Epithelial cell of proximal tubule (primary cell): Measurements from ENCODE around the gene RASSF7. TPM values are rescaled to one million over a fixed set of nuclear protein-coding genes. Genes with fewer than 3 reads are reported as not detected.

Experiments
- DNase-seq: peaks from one replicate; pipeline ENCODE4 v3.0.0-alpha.2; 2011; ENCODE audit warnings: low read depth
- H3K4me3 ChIP-seq: 2 replicates; pipeline ENCODE4 v1.5.1; 2011; ENCODE audit warnings: low read depth, mild to moderate bottlenecking, low read length
- total RNA-seq: library from RNA; depleted of rRNA; stranded (reverse); fragments of >200 nt; gene quantifications from 2 replicates; pipeline ENCODE4 v1.2.3, GENCODE V29; 2015
- TF ChIP-seq, protein P1 (sequence below): conservative IDR thresholded peaks from 2 replicates; pipeline ENCODE4 v1.5.1; 2012; ENCODE audit warnings: low read depth, mild to moderate bottlenecking, low read length

Gene RASSF7
- total RNA-seq, 1 donor from 2014 or later, result 154 TPM

DNA sequence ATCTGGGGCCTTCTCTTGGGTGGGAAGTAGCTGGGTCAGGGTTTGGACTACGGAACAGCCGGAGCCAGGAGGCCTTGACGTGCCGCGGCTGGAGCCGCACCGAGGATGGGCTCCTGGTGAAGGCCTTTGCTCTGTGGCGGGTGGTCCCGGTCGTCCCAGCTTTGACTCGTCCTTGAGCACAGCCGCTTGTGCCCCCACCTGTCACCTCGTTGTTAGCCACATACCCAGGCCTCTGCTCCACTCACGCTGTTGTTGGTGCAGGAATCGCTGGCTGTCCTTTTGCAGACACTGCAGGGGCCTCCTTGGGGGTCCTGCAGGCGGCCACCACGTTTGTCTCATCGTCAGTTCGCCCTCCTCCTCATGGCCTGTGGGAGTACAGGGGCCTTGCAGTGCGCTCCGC lies 32.6 kb downstream of the RASSF7 start:
- H3K4me3 ChIP-seq, result no peak overlapping the region
- TF ChIP-seq, protein P1, sequence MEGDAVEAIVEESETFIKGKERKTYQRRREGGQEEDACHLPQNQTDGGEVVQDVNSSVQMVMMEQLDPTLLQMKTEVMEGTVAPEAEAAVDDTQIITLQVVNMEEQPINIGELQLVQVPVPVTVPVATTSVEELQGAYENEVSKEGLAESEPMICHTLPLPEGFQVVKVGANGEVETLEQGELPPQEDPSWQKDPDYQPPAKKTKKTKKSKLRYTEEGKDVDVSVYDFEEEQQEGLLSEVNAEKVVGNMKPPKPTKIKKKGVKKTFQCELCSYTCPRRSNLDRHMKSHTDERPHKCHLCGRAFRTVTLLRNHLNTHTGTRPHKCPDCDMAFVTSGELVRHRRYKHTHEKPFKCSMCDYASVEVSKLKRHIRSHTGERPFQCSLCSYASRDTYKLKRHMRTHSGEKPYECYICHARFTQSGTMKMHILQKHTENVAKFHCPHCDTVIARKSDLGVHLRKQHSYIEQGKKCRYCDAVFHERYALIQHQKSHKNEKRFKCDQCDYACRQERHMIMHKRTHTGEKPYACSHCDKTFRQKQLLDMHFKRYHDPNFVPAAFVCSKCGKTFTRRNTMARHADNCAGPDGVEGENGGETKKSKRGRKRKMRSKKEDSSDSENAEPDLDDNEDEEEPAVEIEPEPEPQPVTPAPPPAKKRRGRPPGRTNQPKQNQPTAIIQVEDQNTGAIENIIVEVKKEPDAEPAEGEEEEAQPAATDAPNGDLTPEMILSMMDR, result no peak
- no peak for DNase-seq

DNA sequence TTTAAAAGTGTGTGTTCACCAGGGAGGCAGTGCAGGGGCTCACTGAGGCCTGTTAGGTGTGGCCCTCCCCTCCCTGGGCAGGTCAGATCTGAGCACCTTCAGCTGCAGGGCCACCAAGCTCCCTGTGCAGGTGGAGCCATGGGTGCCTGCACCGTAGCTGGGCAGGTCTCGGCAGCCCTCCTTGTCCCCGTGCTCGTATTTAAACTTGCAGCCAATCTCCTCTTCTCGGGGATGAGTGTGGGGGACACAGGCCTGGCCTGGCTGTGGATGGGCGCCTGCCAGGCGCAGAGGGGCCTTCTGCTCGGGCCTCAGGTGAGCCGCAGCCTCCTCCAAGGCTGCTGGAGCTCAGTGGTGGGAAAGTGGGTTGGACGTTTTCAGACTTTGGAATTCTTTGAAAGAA lies 34.6 kb downstream of the RASSF7 start:
- no peak overlapping the region for H3K4me3 ChIP-seq
- TF ChIP-seq, protein P1, result no peak

DNA sequence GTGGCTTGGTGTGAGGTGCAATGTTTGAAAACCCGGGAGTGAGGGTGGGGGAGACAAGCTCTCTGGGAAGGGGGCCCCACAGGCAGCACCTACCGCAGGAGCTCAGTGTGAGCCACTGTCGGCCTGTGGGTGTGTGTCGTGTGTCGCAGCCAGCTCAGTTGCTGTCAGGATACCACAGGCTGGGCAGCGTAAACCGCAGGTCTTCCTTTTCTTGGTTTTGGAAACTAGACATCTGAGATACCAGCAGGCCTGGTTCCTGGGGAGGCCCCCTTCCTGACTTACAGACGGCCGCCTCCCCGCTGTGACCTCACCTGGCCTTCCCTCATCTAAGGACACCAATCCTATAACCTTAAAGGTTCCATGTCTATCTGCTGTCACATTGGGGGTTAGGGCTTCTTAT lies 35.6 kb downstream of the RASSF7 start:
- DNase-seq, result no peak
- TF ChIP-seq, protein P1, result no peak
- H3K4me3 ChIP-seq, result no peak overlapping the region

More for the DNA sequence above, 34.6 kb downstream of the RASSF7 start:
- no peak for DNase-seq

DNA sequence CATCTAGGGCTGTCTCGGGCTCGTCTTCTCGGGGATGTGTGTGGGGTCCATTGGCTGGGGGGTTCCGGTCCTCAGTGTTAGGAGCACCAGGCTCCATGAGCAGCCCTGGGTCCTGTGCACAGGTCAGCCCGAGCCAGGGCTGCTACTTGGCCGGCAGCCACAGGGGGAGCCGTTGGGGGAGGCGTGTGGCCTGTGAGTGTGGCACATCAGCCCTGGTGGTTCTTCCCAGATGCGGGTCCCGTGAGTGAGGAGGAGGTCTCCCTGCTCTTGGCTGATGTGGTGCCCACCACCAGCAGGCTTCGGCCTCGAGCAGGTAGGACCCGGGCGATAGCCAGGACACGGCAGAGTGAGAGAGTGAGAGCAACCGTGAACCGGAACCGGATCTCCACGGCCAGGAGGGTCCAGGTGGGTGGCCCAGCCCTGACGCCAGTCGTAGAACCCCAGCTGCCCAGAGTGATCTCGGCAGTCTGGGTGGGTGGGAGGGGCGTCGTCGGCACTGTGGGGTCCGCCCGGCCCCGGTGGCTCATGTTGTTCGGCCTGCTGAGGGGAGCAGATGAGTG lies 36.5 kb downstream of the RASSF7 start:
- H3K4me3 ChIP-seq, result no peak overlapping the region
- DNase-seq, result no peak
- TF ChIP-seq, protein P1, result peak; percentile 24

DNA sequence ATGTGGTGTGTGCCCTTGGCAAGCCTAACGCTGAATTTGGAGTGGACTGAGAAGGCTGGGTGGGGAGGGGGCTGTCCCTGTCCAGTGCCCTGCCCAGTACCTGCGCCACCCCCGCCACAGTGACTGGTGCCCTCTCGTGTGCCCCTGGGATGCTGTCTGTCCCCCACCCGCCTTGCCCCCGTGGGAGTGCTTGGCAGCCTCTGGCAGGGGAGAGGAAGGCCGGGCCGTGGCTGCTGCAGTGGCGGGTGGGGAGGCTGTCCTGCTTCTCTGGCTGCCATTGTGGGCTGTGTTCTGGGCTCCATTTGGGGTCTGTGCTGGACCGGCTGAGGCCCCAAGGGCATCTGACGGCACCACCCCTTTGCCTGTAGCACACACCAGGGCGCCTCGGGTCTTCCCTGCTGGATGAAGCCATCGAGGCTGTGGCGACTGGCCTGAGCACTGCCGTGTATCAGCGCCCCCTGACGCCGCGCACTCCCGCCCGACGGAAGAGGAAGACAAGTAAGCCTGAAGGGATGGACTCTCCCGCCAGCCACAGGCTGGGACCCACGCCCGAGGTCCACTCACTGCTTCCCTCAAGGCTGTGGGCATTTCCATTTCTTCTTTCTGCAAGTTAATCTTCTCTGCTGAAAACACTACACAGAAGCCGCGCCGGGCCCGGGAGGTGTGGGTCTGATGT lies 37.4 kb downstream of the RASSF7 start:
- no peak overlapping the region for H3K4me3 ChIP-seq
- no peak for DNase-seq
- TF ChIP-seq, protein P1, result no peak

DNA sequence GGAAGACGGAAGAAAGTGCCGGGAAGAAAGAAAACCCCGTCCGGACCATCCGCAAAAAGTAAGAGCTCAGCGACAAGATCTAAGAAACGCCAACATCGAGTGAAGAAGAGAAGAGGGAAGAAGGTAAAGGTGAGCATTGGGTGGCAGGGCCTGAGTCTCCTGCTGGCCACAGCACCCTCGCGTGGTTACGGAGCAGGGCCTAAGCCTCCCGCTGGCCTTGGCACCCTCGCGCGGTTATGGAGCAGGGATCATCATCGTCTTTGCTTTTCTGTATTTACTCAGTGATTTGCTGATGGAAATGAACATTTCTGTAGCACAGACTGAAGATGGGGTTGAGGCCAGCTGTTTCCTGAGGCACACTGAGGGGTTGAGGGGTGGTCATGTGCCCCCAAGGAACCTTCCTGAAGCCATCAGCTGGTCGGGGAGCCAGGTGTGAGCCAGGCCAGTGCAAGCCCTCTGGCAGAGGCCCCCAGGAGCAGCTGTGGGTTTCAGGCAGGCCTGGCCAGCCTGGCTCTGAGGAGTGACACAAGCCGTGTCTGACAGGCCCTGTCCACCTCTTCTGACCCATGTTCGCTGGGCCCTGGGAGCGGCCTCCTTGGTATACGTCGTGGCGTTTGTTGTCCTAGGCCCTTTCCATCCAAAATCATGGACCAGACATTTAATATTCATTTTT lies 40.9 kb downstream of the RASSF7 start:
- TF ChIP-seq, protein P1, result no peak
- DNase-seq, result no peak
- H3K4me3 ChIP-seq, result no peak overlapping the region
